Measurements from ENCODE around the gene DNAAF8.

Gene DNAAF8

GRCh38 chr16:4795181-4795827 lies 61.0 kb downstream of the DNAAF8 start, which contains the start of gene SMIM22:
Gene SMIM22 (plus strand): TSS chr16:4795369. CDS start chr16:4795735, 366 bp downstream.
- DNase-seq, result no peak
- in situ Hi-C loops (cut with MboI; ENCODE audit: low pct_unique_long_range_greater_than_20kb, low sequenced_read_pairs), result no loop called here

- DNase-seq, result no peak
- in situ Hi-C loops (cut with MboI; ENCODE audit: low pct_unique_long_range_greater_than_20kb, low sequenced_read_pairs), result no loop called here
Observed at GRCh38 chr16:4795828-4796572, 61.7 kb downstream of the DNAAF8 start.

GRCh38 chr16:4796982-4797804 lies 62.9 kb downstream of the DNAAF8 start:
- in situ Hi-C loops (cut with MboI; ENCODE audit: low pct_unique_long_range_greater_than_20kb, low sequenced_read_pairs), result no loop called here
- no peak for DNase-seq

GRCh38 chr16:4797805-4798252 lies 63.5 kb downstream of the DNAAF8 start:
- in situ Hi-C loops (cut with MboI; ENCODE audit: low pct_unique_long_range_greater_than_20kb, low sequenced_read_pairs), result no loop called here

GRCh38 chr16:4798456-4798855 lies 64.1 kb downstream of the DNAAF8 start:
- DNase-seq, result no peak
- in situ Hi-C loops (cut with MboI; ENCODE audit: low pct_unique_long_range_greater_than_20kb, low sequenced_read_pairs), result no loop called here

More at GRCh38 chr16:4797805-4798252, 63.5 kb downstream of the DNAAF8 start:
- DNase-seq, result no peak
